Osteocyte (in vitro differentiated cells): ENCODE results near the gene MYH3. TPM values are rescaled to one million over a fixed set of nuclear protein-coding genes. Genes with fewer than 3 reads are reported as not detected.
A peak's percentile ranks its signal among the peaks of the same experiment; 100 is the strongest.

Source experiments
- DNase-seq: peaks from one replicate; pipeline ENCODE4 v3.0.0; 2021; ENCODE audit warnings: mixed read lengths; ENCODE audit not compliant: unreplicated experiment; ENCODE audit errors: extremely low spot score
- H3K27ac Mint-ChIP-seq: one replicate; pipeline ENCODE4 v1.8.0; 2021; ENCODE audit warnings: mild to moderate bottlenecking, mixed read lengths; ENCODE audit not compliant: unreplicated experiment
- H3K27me3 Mint-ChIP-seq: one replicate; pipeline ENCODE4 v1.8.0; 2021; ENCODE audit warnings: mixed read lengths; ENCODE audit not compliant: unreplicated experiment
- H3K36me3 Mint-ChIP-seq: one replicate; pipeline ENCODE4 v1.8.0; 2021; ENCODE audit warnings: mixed read lengths; ENCODE audit not compliant: unreplicated experiment
- H3K4me1 Mint-ChIP-seq: one replicate; pipeline ENCODE4 v1.8.0; 2021; ENCODE audit warnings: mixed read lengths; ENCODE audit not compliant: unreplicated experiment
- H3K4me3 Mint-ChIP-seq: one replicate; pipeline ENCODE4 v1.8.0; 2021; ENCODE audit warnings: mild to moderate bottlenecking, moderate library complexity, mixed read lengths; ENCODE audit not compliant: unreplicated experiment
- H3K9me3 Mint-ChIP-seq: one replicate; pipeline ENCODE4 v1.8.0; 2021; ENCODE audit warnings: mixed read lengths; ENCODE audit not compliant: unreplicated experiment
- CTCF ChIP-seq: fragments of 200-600 bp; sonication (generic); IDR thresholded peaks from 2 replicates; pipeline ENCODE4 v1.5.0; 2021; ENCODE audit warnings: antibody characterized with exemption, mild to moderate bottlenecking, moderate library complexity
- total RNA-seq: library from RNA; stranded (reverse); gene quantifications from 2 replicates; pipeline ENCODE4 v1.2.1, GENCODE V29; 2021

Gene MYH3
- total RNA-seq, 1 donor from 2014 or later = 2.4 TPM

GRCh38 chr17:10651927-10652326 is 5.2 kb downstream of the MYH3 start:
- Mint-ChIP-seq H3K4me3 (no peak overlapping the region), H3K27me3 (no peaks in the 10 kb centered on the region), H3K9me3 (no peaks in the 10 kb centered on the region), H3K27ac (no peak overlapping the region), H3K4me1 (no peaks in the 10 kb centered on the region), H3K36me3 (no peaks in the 10 kb centered on the region)
- no peak for TF ChIP-seq CTCF
- no peak for DNase-seq

GRCh38 chr17:10649602-10650001 is 7.5 kb downstream of the MYH3 start:
- TF ChIP-seq CTCF = no peak

GRCh38 chr17:10648956-10649355 is 8.2 kb downstream of the MYH3 start:
- H3K27ac Mint-ChIP-seq = no peak overlapping the region
- H3K27me3 Mint-ChIP-seq = no peaks in the 10 kb centered on the region
- H3K36me3 Mint-ChIP-seq = no peaks in the 10 kb centered on the region
- H3K4me3 Mint-ChIP-seq = no peak overlapping the region
- DNase-seq = no peak
- no peaks in the 10 kb centered on the region for H3K9me3 Mint-ChIP-seq
- no peaks in the 10 kb centered on the region for H3K4me1 Mint-ChIP-seq
- TF ChIP-seq CTCF = no peak

More at GRCh38 chr17:10649602-10650001, 7.5 kb downstream of the MYH3 start:
- H3K36me3 Mint-ChIP-seq = no peaks in the 10 kb centered on the region
- H3K4me3 Mint-ChIP-seq = no peak overlapping the region
- no peak for DNase-seq
- no peaks in the 10 kb centered on the region for H3K27me3 Mint-ChIP-seq
- no peaks in the 10 kb centered on the region for H3K9me3 Mint-ChIP-seq
- H3K27ac Mint-ChIP-seq = no peak overlapping the region
- H3K4me1 Mint-ChIP-seq = no peaks in the 10 kb centered on the region

GRCh38 chr17:10648381-10648780 is 8.7 kb downstream of the MYH3 start:
- Mint-ChIP-seq H3K27me3 (no peaks in the 10 kb centered on the region), H3K4me1 (no peaks in the 10 kb centered on the region), H3K9me3 (no peaks in the 10 kb centered on the region), H3K36me3 (no peaks in the 10 kb centered on the region), H3K27ac (no peak overlapping the region), H3K4me3 (no peak overlapping the region)
- no peak for DNase-seq
- no peak for TF ChIP-seq CTCF

- Mint-ChIP-seq H3K27me3 (no peaks in the 10 kb centered on the region), H3K9me3 (no peaks in the 10 kb centered on the region), H3K27ac (no peak overlapping the region), H3K4me3 (no peak overlapping the region), H3K4me1 (no peaks in the 10 kb centered on the region), H3K36me3 (peaks cover 2% of the 10 kb centered on the region)
- no peak for DNase-seq
- peak; percentile 86 for TF ChIP-seq CTCF
Measured at GRCh38 chr17:10646392-10646990, 10.6 kb downstream of the MYH3 start.
